H1 (cell line): Measurements from ENCODE around the gene IGFL2.

Source experiments
- POLR2AphosphoS5 ChIP-seq: IDR thresholded peaks from 2 replicates; pipeline ENCODE4 v1.6.1; 2011; ENCODE audit warnings: low read depth, low read length
- ZNF274 ChIP-seq: IDR thresholded peaks from 2 replicates; pipeline ENCODE4 v1.7.0; 2012; ENCODE audit warnings: low read length, borderline replicate concordance; ENCODE audit errors: extremely low read depth

GRCh38 chr19:46192992-46193650 lies 45.1 kb downstream of the IGFL2 start:
- no peak for TF ChIP-seq POLR2AphosphoS5
- TF ChIP-seq ZNF274: no peak
